Keratinocyte (primary cell): ENCODE results near the gene HTRA3.

ENCODE experiments used
- CTCF ChIP-seq, 3 experiments: IDR thresholded peaks in 1 of 3; conservative IDR thresholded peaks in 1 of 3; optimal IDR thresholded peaks in 1 of 3; 2 replicates in 2 of 3; 3 replicates in 1 of 3; pipeline versions ENCODE3 to v1.5.1; 2011; ENCODE audit warnings: low read length in 3 of 3, mild to moderate bottlenecking in 3 of 3, moderate library complexity in 2 of 3, control low read depth in 1 of 3, inconsistent platforms in 1 of 3; ENCODE audit not compliant: insufficient read depth in 2 of 3; ENCODE audit errors: extremely low read depth in 1 of 3
- EZH2 ChIP-seq: IDR thresholded peaks from one replicate; pipeline ENCODE4 v1.6.1; 2012; ENCODE audit warnings: inconsistent platforms, mild to moderate bottlenecking, low read length, moderate library complexity

GRCh38 chr4:8295471-8295870 is 25.9 kb downstream of the HTRA3 start:
- TF ChIP-seq EZH2, result no peak
- no peak for TF ChIP-seq CTCF (optimal IDR thresholded peaks at IDR 0.05 in 1 of 3, IDR thresholded peaks at IDR 0.05 in 1 of 3, conservative IDR thresholded peaks at IDR 0.05 in 1 of 3; ENCODE audit: extremely low read depth in 1 of 3, insufficient read depth in 2 of 3, low read length in 3 of 3)
